ENCODE data around the gene PDSS2. TPM values are rescaled to one million over a fixed set of nuclear protein-coding genes. Genes with fewer than 3 reads are reported as not detected.

The PDSS2 gene
- total RNA-seq, 1 donor from 2014 or later, result 13.4 TPM

DNA sequence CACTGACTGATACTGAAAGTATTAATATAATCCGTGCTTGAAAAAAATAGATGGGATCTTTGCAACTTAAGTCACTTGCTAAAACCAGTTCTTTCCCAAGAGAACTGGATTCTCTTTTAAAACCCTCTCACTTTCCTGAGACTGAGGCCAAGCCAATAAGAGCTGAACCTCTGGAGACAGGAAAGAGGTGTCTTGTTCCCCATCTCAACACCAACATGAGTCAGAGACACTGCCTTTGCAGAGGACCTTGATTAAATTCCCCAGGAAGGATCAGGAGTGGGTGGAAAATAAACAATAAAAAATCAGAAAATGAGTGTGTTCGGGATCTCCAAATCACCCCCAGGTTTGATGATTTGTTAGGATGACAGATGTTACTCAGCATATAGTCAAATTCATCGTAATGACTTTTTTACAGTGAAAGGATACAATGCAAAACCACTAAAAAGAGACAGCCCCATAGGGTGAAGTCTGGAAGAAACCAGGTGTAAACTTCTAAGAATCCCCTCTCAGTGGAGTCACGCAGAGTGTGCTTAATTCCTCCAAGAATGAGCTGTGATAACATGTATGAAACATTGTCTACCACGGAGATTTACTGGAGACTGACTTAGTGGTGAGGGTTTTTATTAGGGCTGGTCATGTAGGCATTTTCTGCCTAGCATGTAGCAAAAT is 221.2 kb downstream of the PDSS2 start:
- Histone ChIP-seq H3K4me3 (ENCODE audit: low read depth, low read length) (no peak overlapping the region), H3K36me3 (ENCODE audit: control insufficient read depth, insufficient read depth, low read length) (no peaks in the 10 kb centered on the region), H3K27me3 (ENCODE audit: control insufficient read depth, insufficient read depth, low read length) (no peaks in the 10 kb centered on the region)
- no peak for DNase-seq (ENCODE audit: low read depth)
- TF ChIP-seq, protein P1, sequence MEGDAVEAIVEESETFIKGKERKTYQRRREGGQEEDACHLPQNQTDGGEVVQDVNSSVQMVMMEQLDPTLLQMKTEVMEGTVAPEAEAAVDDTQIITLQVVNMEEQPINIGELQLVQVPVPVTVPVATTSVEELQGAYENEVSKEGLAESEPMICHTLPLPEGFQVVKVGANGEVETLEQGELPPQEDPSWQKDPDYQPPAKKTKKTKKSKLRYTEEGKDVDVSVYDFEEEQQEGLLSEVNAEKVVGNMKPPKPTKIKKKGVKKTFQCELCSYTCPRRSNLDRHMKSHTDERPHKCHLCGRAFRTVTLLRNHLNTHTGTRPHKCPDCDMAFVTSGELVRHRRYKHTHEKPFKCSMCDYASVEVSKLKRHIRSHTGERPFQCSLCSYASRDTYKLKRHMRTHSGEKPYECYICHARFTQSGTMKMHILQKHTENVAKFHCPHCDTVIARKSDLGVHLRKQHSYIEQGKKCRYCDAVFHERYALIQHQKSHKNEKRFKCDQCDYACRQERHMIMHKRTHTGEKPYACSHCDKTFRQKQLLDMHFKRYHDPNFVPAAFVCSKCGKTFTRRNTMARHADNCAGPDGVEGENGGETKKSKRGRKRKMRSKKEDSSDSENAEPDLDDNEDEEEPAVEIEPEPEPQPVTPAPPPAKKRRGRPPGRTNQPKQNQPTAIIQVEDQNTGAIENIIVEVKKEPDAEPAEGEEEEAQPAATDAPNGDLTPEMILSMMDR (IDR thresholded peaks at IDR 0.05; ENCODE audit: insufficient read depth, low read length, poor library complexity, severe bottlenecking), result no peak

DNA sequence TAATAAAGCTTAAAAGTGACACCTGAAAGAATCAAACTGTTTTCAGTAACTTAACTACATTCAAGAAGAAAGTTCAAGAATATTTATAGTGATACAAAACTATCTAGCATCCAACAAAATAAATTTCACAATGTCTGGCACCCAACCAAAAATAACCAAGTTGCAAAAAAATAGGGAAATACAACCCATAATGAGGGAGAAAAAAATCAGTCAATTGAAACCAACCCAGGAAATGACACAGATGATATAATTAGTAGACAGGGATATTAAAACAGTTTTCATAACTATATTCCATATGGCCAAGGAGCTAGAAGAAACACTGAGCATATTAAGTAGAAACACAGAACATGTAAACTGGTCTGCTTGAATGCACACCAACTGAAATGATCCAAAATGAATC is 223.9 kb downstream of the PDSS2 start:
- no peaks in the 10 kb centered on the region for H3K36me3 ChIP-seq (ENCODE audit: control insufficient read depth, insufficient read depth, low read length)
- TF ChIP-seq, protein P1 (IDR thresholded peaks at IDR 0.05; ENCODE audit: insufficient read depth, low read length, poor library complexity, severe bottlenecking), result no peak
- DNase-seq (ENCODE audit: low read depth), result no peak
- H3K4me3 ChIP-seq (ENCODE audit: low read depth, low read length), result no peak overlapping the region
- no peaks in the 10 kb centered on the region for H3K27me3 ChIP-seq (ENCODE audit: control insufficient read depth, insufficient read depth, low read length)

DNA sequence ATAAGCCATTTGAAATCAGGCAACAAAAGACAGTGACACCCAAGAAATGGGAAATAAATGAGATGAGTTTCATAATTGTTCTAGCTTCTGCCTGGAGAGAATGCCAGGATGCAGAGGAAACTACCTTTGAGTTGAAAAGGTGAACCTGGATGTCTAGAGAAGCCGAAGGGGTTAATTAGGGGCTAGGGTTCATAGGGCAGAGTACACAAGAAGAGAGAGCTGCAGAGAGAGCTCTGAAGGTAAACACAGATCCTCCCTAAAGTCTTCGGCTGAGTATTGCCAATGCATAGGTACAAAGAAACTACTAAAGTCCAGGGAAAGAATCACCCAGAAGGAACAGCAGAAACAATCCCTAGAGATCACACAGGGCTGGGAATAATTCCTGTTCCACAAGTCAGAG is 224.4 kb downstream of the PDSS2 start:
- DNase-seq (ENCODE audit: low read depth), result no peak
- H3K36me3 ChIP-seq (ENCODE audit: control insufficient read depth, insufficient read depth, low read length), result no peaks in the 10 kb centered on the region
- H3K27me3 ChIP-seq (ENCODE audit: control insufficient read depth, insufficient read depth, low read length), result no peaks in the 10 kb centered on the region
- no peak overlapping the region for H3K4me3 ChIP-seq (ENCODE audit: low read depth, low read length)
- TF ChIP-seq, protein P1 (IDR thresholded peaks at IDR 0.05; ENCODE audit: insufficient read depth, low read length, poor library complexity, severe bottlenecking), result no peak

DNA sequence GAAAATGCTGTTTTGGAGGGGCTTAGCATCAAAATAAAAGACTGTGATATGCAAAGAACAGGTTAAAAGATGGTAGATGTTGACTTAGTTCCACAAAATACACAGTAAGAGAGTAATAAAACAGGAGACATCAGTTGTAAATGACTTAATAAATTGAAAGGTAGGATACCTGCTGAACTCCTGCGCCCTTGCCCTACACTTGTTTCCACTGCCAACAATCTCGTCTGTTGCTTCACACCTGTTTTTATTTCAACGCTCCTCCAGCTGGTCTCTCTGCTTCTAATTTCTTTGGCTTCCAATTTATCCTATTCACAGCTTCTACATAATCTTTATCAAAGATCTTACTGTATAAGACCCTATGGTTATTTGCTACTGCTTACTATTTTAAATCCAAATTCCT is 228.1 kb downstream of the PDSS2 start:
- Histone ChIP-seq H3K36me3 (ENCODE audit: control insufficient read depth, insufficient read depth, low read length) (no peaks in the 10 kb centered on the region), H3K27me3 (ENCODE audit: control insufficient read depth, insufficient read depth, low read length) (no peaks in the 10 kb centered on the region), H3K4me3 (ENCODE audit: low read depth, low read length) (no peak overlapping the region)
- TF ChIP-seq, protein P1 (IDR thresholded peaks at IDR 0.05; ENCODE audit: insufficient read depth, low read length, poor library complexity, severe bottlenecking), result no peak
- DNase-seq (ENCODE audit: low read depth), result no peak

GRCh38 chr6:107230448-107230847 is 228.9 kb downstream of the PDSS2 start:
- DNase-seq (ENCODE audit: low read depth), result no peak
- TF ChIP-seq, protein P1 (IDR thresholded peaks at IDR 0.05; ENCODE audit: insufficient read depth, low read length, poor library complexity, severe bottlenecking), result no peak
- Histone ChIP-seq H3K36me3 (ENCODE audit: control insufficient read depth, insufficient read depth, low read length) (no peaks in the 10 kb centered on the region), H3K27me3 (ENCODE audit: control insufficient read depth, insufficient read depth, low read length) (no peaks in the 10 kb centered on the region), H3K4me3 (ENCODE audit: low read depth, low read length) (no peak overlapping the region)

DNA sequence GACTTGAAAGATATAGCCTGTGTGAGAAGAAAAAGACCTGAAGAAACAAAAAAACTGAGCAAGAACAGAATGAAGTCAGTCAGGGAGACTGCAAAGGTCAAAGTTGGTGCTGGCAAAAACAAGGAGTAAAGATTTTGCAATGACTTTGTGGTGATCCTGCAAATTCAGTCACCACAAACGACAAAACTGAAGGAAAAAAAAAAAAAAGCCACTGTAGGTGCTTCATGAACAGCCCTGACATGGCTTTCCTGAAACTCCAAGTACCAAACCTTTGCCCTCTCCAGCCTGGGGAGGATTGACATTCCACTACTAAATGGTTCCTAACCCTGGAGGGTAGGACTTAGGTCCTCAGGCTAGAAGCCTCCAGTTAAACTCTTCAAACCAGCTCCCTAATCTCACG is 229.3 kb downstream of the PDSS2 start:
- H3K27me3 ChIP-seq (ENCODE audit: control insufficient read depth, insufficient read depth, low read length), result no peaks in the 10 kb centered on the region
- H3K36me3 ChIP-seq (ENCODE audit: control insufficient read depth, insufficient read depth, low read length), result no peaks in the 10 kb centered on the region
- TF ChIP-seq, protein P1 (IDR thresholded peaks at IDR 0.05; ENCODE audit: insufficient read depth, low read length, poor library complexity, severe bottlenecking), result no peak
- no peak for DNase-seq (ENCODE audit: low read depth)
- H3K4me3 ChIP-seq (ENCODE audit: low read depth, low read length), result no peak overlapping the region
